ENCODE results near the gene RANBP10. TPM values are rescaled to one million over a fixed set of nuclear protein-coding genes. Genes with fewer than 3 reads are reported as not detected.

The RANBP10 gene
- total and polyA plus RNA-seq, 10 of the 15 experiments (the other 5 are each of a cell fraction or from before 2014, with no cell fraction given), result 1.2 to 20.4 (median 10.8) TPM

GRCh38 chr16:67678354-67679023 lies 127.9 kb downstream of the RANBP10 start:
- ATAC-seq (no peak), DNase-seq (ENCODE audit: low read depth, low spot score) (no peak), FAIRE-seq (no peak)
- H3K27me3 ChIP-seq (replicated peaks in 1 of 2; ENCODE audit: control insufficient read depth in 2 of 2, insufficient read depth in 2 of 2, low read length in 1 of 2), result no peaks in the 10 kb centered on the region
- H3K27ac ChIP-seq (ENCODE audit: control insufficient read depth, insufficient read depth), result no peak overlapping the region
- no peak overlapping the region for H2AFZ ChIP-seq (ENCODE audit: control insufficient read depth, low read depth, low read length)
- H3K36me3 ChIP-seq (ENCODE audit: control insufficient read depth in 2 of 2, insufficient read depth in 2 of 2, low read length in 1 of 2), result peaks cover 0 to 1% of the 10 kb centered on the region in 2 experiments; a peak in 1 of 4 replicates
- 94% methylated on average over 8 of the region's 12 CpGs for WGBS (ENCODE audit: insufficient coverage, insufficient replicate concordance, low lambda C conversion rate, missing lambda C conversion rate)
- no peak overlapping the region for H3K4me2 ChIP-seq (ENCODE audit: control insufficient read depth, insufficient read depth)
- ChIA-PET RAD21 (ENCODE audit: unreplicated experiment) (no interaction called here), SMC1A (ENCODE audit: uncharacterized antibody, unreplicated experiment) (no interaction called here), POLR2A (no interaction called here), CTCF (no interaction called here)
- no peaks in the 10 kb centered on the region for H3K4me1 ChIP-seq (ENCODE audit: control insufficient read depth, insufficient read depth, low read length)
- H3K9me3 ChIP-seq (replicated peaks; ENCODE audit: control insufficient read depth, insufficient read depth, low read length), result no peaks in the 10 kb centered on the region
- intact Hi-C loops (cut with micrococcal nuclease; ENCODE audit: unreplicated experiment) (no loop called here), in situ Hi-C loops (cut with MboI) (loop anchor here (5.0 kb wide), 1 partner anchor 249 kb away; no protein-coding TSS in a partner anchor)
- H3K79me2 ChIP-seq (ENCODE audit: control insufficient read depth, insufficient read depth, low read length), result no peaks in the 10 kb centered on the region
- TF ChIP-seq SMARCA5 (IDR thresholded peaks at IDR 0.05) (no peak), RCOR1 (conservative IDR thresholded peaks at IDR 0.05; ENCODE audit: low read depth, low read length) (no peak), NFYA (IDR thresholded peaks at IDR 0.05; ENCODE audit: borderline replicate concordance, low read depth, low read length) (no peak), RELA (IDR thresholded peaks at IDR 0.05; ENCODE audit: borderline replicate concordance, partially characterized antibody) (no peak), IRF5 (IDR thresholded peaks at IDR 0.05; ENCODE audit: borderline replicate concordance) (no peak), CBFB (IDR thresholded peaks at IDR 0.05; ENCODE audit: low read depth) (no peak), NFIC (IDR thresholded peaks at IDR 0.05; ENCODE audit: low read depth, low read length) (no peak), POU2F2 (IDR thresholded peaks at IDR 0.05; ENCODE audit: borderline replicate concordance, low read depth, low read length) (no peak), ZSCAN29 (IDR thresholded peaks at IDR 0.05) (no peak), NR2C2 (IDR thresholded peaks at IDR 0.05; ENCODE audit: borderline replicate concordance, control insufficient read depth, insufficient read length, low read depth) (no peak), BMI1 (IDR thresholded peaks at IDR 0.05; ENCODE audit: borderline replicate concordance) (no peak), ZNF24 (IDR thresholded peaks at IDR 0.05) (no peak), MTA2 (IDR thresholded peaks at IDR 0.05; ENCODE audit: low read depth) (no peak), RBBP5 (conservative IDR thresholded peaks at IDR 0.05) (no peak)
- no peaks in the 10 kb centered on the region for H4K20me1 ChIP-seq (ENCODE audit: control insufficient read depth, insufficient read depth)
- BruUV-seq (replicated peaks), result no TSS peak
- H3K9ac ChIP-seq (ENCODE audit: control insufficient read depth, insufficient read depth, low read length), result no peak overlapping the region
- H3K4me3 ChIP-seq, result no peak overlapping the region
